GM19463 (cell line): ENCODE data around the gene RUSC1.

ENCODE experiments used
- ATAC-seq: cut with Tn5 transposase; IDR thresholded peaks from one replicate; pipeline ENCODE4 v1.9.1; 2021; ENCODE audit warnings: mild to moderate bottlenecking, moderate library complexity; ENCODE audit not compliant: unreplicated experiment

The RUSC1 gene

DNA sequence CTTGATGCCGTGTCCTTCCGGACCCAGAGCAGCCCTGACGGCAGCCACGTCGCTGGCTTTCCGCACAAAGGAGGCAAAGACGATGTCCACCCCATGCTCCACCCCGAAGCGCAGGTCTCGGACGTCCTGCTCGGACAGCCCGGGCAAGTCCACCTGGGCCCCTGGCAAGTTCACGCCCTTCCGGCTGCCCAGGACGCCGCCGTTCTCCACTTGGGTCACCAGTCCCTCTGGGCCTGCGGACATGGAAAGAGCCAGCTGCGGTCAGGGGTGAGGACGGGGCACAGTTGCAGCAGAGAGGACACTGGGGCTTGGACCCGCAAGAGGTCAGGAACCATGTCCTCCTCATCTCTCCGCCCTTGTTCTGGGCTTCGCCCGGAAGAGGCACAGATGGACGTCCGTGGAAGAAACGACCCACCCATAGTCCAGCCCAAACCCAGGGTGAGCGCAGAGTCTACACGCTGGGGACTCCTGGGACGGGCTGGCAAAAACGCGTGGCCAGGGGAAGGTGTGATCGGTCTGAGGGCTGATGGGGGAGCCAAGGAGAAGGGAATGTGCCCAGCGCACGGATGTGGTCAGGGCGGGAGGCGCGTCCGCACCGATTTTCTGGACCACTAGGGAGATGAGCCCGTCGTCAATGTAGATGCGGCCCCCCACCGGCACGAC, 26.0 kb upstream of the RUSC1 start:
- ATAC-seq: no peak

DNA sequence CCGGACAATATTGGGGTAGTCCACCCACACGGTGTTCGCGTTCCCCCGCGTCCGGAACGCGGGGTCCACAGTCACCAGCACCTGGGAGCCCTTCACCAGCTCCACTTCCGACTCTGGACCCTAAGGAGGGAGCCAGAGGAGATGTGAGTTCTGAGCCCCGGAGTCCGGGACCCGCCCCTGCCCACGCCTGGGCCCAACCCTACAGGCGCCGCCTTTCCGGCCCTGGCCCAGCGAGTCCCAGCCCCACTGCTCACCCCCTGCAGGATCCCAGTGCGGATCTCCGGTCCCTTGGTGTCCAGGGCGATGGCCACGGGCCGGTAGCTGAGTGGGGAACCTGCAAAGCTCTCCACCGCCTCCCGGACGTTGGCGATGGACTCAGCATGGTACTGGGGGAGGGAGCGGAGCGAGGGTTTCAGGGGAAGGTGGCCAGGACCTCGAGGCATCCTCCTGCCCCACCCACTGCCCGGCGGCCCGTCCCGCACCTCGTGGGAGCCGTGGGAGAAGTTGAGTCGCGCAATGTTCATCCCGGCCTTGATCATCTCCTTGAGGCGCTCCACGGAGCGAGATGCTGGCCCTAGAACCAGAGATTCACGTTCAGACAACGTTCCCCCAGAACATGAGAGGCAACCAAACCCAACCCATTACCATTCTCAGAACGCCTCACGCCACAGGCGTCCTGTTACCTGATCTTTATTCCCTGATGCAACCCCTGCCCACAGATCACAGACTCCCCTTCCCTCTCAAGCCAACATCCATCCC, 25.3 kb upstream of the RUSC1 start:
- ATAC-seq: no peak

DNA sequence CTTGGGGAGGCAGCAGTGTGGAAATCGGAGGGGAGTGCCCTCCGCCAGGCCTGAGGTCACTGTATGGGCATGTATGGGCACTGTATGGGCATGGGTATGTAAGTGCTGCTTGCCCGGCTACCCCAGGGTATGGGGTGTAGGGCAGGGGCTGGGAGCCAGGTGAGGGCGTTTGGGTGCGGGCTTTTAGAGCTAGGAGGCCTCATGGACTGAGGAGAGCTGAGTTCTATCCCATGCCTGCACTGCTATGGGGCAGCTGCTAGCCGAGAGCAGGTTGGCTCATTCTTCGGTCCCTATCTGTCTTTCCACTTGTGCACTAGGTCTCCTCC, 24.8 kb upstream of the RUSC1 start:
- no peak for ATAC-seq

DNA sequence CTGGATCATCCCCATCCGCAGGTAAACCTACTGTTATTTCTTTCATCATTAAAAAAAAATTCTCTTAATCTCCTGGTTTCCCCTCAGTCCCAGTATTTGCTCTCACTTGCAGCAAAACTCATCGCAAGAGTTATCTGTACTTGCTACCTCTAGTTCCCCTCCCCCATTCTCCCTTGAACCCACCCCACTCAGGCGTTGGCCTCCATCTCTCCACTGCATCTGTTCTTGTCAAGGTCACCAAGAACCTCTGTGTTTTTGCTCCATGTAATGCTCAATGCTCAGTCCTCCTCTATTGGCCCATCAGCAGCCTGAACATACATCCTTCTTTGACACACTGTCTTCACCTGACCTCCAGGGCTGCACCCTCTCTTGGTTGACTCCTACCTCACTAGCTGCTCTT, 24.0 kb upstream of the RUSC1 start:
- ATAC-seq: no peak

DNA sequence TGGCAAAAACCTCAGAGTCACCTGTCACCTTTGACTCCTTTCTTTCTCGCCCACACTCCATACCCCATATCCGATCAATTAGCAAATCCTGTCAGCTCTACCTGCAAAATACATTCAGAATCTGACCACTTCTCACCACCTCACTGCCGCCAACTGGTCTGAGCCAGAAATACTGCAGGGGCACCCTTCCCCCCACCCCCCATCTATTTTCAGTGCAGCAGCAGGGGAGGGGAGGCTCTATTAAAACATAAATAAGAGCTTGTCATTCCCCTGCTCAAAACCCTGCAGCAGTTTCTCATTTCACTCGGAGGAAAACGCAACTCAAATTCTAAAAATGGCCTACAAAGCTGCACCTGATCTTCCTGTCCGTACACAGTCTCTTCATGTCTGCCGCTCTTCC, 23.3 kb upstream of the RUSC1 start:
- no peak for ATAC-seq

DNA sequence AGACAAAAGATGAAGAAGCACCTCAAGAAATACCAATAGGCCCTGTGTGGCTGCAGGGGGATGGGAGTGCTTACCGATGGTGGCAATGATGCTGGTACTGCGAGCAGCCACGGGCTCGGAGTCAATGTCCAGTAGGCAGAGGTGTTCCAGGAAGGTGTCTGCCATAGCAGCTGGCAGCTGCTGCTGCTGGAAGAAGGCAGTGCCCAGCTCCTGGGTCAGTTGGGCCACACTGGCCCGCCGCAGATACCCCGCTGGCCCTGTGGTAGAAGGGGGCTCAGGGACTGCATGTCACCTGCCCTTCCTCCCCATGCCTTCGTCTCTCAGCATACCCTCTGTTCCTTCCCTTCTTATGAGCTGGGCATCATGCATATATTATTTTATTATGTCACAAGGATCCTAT, 20.7 kb upstream of the RUSC1 start:
- ATAC-seq: no peak

DNA sequence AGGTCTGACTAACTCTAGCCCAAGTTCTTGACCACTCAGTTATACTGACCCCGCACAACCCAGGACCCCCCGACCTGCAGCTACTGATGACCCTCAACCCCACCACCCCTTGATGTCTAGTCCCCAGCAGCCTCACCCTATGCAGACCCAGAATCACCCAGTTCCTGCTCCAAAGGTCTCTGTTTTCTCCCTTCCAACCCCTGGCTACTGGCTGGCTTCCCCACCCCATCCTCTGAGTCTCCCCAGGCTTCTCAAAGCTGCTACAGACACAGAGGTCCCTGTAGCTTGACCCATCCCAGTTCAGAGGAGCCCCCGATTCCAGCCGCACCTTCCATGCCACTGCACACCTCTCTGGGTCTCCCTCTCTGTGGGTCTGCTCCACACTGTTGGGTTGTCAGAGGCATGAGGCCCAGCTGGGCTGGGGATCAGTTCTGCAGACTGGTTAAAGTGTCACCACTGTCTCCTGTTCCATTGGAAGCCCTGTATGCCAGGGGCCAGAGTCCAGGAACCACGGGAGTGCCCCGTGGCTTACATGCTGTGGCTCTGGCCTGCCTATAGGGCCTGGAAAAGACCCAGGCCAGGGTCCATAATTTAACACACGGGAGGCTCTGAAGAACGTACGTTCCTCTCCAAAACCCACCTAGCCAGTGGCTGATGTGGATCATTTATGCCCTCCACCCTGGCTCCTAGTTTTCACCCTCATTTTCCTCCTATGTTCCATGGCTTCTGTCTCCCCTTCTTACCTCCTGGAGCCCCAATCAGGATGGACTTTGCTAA, 20.0 kb upstream of the RUSC1 start:
- no peak for ATAC-seq

DNA sequence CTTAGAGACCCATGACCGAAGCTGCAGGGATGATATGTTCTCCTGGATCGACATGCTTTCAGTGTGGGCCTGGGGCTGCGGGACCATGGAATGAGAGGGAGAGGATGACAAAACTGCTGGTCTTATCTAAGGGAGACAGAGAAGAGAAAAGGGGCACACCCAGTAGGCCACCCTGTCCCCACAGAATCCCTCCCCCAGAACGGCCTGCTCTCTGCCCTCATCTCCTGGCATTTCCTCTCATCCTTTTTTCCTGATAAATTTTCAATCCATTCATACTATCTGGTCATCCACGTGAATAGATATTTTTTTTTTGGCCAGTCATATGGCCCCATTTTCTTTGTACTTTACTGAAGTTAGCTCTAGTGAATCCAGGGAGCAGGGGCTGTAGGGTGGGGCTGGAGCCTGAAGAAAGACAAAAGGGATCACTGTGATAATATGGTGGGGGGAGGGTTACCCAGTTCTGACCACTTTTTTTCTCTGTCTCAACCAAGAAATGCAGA, 19.3 kb upstream of the RUSC1 start, which contains the start of gene PKLR:
TSS of gene PKLR (minus strand) at position 97 of the 500 bp plus-strand sequence. CDS start at position 54, 43 bp downstream.
- ATAC-seq: no peak

DNA sequence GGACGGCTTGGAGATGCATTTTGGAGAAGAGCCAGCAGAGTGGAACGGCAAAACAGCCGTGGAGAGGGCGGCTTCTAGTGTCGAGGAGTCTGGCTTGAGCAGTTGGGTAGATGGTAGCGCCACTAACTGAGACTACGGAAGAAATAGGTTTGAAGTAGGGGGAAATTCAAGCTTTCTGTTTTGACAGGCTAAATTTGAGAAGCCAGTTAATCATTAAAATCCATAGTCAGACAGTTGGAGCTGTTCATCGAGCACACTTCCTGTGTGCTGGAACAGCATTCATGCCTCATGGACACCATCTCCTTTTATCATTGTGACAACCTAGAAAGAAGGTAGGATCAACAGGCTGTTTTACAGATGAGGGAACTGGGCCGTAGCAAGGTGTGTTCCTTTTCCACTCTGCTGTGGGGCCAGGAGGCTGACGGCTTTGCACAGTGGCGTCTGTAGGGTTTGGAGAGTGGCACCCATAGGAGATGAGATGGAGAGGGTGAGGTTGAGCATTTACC, 16.1 kb upstream of the RUSC1 start:
- ATAC-seq: no peak

DNA sequence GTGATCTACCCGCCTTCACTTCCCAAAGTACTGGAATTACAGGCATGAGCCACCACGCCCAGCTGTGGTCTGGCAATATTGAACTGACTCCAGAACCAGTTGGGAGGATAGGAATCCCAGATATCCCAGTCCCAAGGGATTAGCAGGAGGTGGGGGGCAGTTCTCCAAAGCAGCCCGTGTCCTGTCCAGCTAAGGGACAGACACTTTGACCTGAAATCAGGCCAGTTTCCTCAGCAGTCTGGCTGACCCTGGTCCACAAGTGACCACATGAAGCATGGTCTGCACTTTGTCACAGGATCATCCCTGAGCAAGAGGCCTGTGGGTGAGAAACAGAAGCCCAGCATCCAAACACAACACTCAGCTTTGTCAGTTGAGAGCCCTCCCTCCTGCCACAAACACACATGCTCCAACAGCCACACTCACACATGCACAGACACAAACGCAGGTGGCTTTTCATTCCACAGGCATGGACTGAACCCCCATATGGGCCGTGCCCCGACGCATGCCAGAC, 14.8 kb upstream of the RUSC1 start:
- no peak for ATAC-seq

DNA sequence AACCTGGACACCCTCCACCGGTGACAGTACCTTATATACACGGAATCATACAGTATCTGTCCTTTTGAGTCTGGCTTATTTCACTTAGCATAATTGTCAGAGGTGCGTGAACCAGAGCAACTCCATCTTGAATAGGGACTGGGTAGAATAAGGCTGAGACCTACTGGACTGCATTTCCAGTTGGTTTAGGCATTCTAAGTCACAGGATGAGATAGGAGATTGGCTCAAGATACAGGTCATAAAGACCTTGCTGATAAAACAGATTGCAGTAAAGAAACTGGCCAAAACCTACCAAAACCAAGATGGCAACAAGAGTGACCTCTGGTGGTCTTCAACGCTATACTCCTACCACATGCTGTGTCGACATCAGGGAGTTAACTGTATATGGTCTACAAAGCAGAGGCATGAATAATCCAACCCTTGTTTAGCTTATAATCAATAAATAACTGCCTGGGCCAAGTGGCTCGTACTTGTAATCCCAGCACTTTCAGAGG, 13.4 kb upstream of the RUSC1 start:
- ATAC-seq: no peak

DNA sequence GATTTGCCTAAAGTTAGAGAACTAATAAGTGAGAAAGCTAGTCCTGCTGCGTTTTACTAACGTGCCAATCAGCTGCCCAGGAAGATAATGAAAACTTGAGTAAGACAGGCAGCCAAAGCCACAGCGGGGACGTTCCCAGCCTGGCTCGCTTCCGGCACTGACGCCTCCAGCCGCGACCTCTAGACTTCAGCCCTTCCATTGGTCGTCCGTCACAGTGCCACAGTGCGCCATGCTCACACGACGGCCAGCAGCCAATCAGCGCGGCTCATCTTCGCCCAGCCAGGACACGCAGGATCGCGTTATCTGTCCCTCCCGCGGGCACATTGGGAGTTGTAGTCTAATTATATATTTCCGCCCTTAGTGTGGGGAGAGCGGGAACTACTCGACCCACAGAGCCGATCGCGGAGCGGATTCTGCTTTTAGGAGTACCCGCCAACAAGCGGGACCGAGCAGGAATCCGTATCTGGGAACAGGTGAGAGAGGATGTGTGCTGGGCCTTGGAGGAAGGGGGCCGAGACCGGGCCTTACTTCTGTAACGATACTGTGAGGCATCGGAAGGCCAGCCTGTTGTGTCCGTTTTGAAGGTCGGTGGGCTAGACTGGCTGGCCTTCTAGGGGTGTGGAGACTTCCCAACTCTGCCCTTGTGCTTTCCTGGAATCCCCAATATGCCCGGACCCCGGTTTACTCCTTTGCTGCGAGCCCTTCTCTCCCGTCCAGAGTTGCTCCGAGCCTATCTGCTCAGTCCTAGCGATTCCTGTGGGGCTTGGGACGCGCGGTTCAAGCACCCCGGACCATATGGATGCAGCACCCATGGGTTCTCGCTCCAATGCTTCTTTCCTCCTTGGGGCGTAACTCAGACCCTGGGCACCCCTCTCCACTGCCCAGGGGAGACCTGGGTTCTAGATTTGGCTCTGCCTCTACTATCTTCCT, 11.9 kb upstream of the RUSC1 start, which contains the start of gene FDPS:
TSS of gene FDPS (plus strand) at position 374 of the 930 bp plus-strand sequence. CDS start 924 bp downstream, outside the sequence.
- ATAC-seq: peak; percentile 91

DNA sequence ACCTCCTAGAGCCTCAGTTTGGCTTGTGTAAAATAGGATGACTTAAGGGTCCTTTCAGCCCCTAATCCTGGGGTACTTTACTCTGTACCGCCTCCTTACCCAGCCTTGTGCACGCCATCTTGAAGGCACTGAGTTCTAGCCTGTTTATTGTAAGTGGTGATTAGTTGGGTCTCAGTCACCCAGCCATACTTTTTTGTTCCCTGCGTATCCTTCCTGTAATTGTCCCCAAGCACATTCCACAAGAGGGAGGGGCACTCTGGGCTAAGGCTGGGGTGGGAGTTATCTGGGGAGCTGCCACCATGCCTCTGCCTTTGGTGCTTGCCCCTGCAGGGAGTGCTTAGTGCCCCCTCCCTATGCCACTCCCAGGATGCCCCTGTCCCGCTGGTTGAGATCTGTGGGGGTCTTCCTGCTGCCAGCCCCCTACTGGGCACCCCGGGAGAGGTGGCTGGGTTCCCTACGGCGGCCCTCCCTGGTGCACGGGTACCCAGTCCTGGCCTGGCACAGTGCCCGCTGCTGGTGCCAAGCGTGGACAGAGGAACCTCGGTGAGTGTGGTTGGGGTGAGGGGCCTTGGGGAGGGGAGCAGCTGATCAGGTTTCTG, 11.2 kb upstream of the RUSC1 start:
- no peak for ATAC-seq

DNA sequence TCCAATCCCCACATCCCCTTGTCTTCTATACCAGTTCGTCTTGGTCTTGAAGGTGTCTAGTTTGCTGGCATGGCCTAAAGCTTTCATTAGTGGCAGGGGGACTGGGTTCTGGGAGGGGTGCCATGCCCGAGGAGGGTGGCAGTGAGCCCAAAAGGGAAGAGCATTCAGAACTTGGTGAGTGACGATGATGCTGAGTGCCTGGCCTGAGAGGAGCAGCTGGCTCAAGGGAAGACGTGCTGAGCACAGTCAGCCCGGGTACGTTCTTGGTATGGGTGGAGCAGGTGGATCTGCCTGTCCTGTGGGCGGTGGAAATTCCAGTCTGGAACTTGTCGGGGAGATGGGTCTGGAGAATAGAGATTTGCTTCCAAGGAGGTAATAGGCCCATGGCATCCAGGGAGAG, 7.4 kb upstream of the RUSC1 start:
- ATAC-seq: no peak

DNA sequence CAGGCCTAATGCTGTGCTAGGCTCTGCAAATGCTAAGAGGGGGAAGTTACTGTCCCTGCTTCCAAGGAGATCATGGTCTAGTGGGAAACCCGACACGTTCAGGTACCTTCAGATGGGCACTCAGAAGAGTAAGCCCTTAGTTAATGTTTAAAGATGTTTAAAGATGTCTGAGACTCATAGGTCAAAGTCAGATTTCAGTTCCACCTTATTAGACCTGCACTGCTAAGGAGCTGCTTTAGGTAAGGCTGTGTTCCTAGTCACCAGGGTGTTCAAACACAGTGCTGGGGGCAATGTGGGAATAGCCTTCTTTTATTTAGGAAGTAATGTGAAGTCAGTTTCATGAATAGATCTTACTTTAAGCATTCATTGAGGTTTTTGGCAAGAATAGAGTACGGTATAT, 3.8 kb upstream of the RUSC1 start:
- no peak for ATAC-seq

DNA sequence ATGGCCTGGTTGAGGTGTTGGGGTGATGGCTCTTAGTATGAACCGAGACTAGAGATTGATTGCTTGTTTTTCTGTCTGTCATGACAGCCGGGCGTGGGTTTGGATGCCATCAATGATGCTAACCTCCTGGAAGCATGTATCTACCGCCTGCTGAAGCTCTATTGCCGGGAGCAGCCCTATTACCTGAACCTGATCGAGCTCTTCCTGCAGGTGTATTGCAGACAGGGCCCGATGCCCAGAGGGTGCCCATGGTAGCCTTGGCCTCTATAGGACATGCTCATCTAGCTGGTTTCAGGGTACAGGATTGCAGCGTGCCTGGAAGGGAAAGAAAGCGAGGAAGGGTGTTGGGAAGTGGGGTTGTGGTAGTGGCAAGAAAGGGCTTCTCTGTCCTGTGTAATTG, 2.6 kb upstream of the RUSC1 start:
- no peak for ATAC-seq

DNA sequence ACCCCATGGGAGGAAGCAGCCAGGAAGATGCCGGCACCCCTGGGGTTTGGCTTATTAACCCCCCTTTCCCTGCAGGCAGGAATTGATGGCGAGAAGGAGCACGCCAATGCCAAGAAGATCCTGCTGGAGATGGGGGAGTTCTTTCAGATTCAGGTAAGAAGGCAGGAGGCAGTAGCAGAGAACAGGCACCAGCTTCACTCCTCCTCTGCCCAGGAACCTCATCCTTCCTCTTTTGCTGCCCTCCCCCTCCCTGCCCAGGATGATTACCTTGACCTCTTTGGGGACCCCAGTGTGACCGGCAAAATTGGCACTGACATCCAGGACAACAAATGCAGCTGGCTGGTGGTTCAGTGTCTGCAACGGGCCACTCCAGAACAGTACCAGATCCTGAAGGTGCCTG, 1.2 kb upstream of the RUSC1 start:
- ATAC-seq: no peak

DNA sequence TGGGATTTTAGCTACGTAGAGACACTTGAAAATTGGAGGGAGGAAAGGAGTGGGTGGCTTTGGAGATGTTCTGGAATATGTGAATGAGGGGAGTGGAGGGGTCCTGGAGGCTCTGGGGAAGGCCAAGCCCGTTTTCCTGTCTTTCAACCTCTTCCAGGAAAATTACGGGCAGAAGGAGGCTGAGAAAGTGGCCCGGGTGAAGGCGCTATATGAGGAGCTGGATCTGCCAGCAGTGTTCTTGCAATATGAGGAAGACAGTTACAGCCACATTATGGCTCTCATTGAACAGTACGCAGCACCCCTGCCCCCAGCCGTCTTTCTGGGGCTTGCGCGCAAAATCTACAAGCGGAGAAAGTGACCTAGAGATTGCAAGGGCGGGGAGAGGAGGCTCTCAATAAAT, 442 bp upstream of the RUSC1 start:
- no peak for ATAC-seq

DNA sequence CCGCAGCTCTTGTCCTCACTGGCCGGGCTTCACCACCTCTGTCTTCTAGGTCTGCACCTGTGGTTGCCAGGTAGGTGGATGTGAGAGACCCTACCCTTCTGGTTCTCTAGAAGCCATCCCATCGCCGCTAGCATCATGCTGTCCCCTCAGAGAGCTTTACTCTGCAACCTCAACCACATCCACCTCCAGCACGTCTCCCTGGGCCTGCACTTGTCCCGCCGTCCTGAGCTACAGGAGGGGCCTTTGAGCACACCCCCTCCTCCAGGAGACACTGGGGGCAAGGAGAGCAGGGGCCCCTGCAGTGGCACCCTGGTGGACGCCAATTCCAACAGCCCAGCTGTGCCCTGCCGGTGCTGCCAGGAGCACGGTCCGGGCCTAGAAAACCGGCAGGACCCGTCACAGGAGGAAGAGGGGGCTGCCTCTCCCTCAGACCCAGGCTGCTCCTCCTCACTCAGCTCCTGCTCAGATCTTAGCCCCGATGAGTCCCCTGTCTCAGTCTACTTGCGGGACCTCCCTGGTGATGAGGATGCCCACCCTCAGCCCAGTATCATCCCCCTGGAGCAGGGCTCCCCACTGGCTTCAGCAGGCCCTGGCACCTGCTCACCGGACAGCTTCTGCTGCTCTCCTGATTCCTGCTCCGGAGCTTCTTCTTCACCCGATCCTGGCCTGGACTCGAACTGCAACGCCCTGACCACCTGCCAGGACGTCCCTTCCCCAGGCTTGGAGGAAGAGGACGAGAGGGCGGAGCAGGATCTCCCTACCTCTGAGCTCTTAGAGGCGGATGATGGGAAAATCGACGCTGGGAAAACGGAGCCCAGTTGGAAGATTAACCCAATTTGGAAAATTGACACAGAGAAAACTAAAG, 1.2 kb downstream of the RUSC1 start:
- no peak for ATAC-seq
